Choroid plexus epithelial cell (primary cell): ENCODE measurements around the gene MUCL3.

ENCODE experiments used
- DNase-seq: peaks from one replicate; pipeline ENCODE4 v3.0.0-alpha.2; 2010; ENCODE audit warnings: low read depth
- H3K4me3 ChIP-seq: 2 replicates; pipeline ENCODE4 v1.5.1; 2011; ENCODE audit warnings: low read depth, mild to moderate bottlenecking, control low read depth, low read length, moderate library complexity
- TF ChIP-seq, protein P1 (sequence below): conservative IDR thresholded peaks from 2 replicates; pipeline ENCODE4 v1.5.1; 2011; ENCODE audit warnings: low read depth, mild to moderate bottlenecking, control low read depth, inconsistent platforms, low read length, moderate library complexity

MUCL3 gene

DNA sequence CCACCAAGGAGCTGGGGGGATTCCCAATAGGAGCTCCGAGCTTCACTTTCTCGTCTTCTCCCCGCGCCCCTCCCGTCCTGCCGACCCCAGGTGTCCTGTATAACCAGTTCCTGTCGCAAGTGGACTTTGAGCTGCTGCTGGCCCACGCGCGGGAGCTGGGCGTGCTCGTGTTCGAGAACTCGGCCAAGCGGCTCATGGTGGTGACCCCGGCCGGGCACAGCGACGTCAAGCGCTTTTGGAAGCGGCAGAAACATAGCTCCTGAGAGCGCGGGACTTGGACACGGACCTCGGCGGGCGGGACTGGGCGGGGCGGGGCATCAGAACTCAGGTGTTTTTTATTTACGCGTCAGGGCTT, 27.1 kb upstream of the MUCL3 start:
- H3K4me3 ChIP-seq = peak overlapping the region; percentile 63
- DNase-seq = no peak
- TF ChIP-seq, protein P1, sequence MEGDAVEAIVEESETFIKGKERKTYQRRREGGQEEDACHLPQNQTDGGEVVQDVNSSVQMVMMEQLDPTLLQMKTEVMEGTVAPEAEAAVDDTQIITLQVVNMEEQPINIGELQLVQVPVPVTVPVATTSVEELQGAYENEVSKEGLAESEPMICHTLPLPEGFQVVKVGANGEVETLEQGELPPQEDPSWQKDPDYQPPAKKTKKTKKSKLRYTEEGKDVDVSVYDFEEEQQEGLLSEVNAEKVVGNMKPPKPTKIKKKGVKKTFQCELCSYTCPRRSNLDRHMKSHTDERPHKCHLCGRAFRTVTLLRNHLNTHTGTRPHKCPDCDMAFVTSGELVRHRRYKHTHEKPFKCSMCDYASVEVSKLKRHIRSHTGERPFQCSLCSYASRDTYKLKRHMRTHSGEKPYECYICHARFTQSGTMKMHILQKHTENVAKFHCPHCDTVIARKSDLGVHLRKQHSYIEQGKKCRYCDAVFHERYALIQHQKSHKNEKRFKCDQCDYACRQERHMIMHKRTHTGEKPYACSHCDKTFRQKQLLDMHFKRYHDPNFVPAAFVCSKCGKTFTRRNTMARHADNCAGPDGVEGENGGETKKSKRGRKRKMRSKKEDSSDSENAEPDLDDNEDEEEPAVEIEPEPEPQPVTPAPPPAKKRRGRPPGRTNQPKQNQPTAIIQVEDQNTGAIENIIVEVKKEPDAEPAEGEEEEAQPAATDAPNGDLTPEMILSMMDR = no peak

DNA sequence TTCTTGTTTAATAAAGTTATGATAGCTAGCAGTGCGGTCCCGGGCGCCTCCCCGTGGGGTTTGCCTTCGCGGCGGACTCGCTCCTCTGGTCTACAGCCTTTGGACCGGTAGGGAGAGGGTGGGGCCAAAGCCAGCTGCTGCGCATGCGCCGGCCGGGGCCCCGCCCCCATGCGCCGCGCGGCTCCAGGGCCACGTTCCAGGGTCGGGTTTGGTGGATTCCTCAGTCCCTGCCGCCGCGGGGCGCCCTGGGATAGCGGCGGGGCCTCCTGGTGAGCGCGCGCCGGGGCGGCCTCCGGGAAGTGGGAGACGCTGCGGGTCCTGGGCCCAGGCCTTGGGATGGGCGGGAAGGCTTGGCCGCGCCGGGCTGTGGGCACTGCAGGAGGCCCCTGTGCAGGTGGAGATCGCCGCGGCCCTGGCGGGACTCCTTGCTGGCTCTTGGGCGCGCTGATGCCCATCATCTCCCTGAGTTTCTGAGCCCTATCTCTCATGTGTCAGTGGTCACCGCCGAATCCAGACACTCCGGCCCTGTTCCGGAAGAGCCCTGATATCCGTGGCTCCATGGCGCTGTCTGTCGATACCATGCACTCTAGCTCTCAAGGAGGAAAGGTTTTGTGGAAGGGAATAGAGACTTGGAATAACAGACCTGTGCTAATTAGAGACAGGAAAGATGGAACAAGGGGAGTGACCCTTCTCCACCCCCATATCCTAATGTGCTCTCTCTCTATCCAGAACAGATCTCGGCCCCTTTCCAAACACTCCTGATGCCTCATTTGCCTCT, 26.5 kb upstream of the MUCL3 start, which contains the start of gene VARS2:
Gene VARS2, plus strand, starts transcription at position 163 of the 778 bp plus-strand sequence. Its CDS starts 599 bp downstream, at position 762.
- peak; percentile 90 for DNase-seq
- H3K4me3 ChIP-seq = peak within 1 kb of the TSS; percentile 63
- TF ChIP-seq, protein P1 = peak; percentile 50

DNA sequence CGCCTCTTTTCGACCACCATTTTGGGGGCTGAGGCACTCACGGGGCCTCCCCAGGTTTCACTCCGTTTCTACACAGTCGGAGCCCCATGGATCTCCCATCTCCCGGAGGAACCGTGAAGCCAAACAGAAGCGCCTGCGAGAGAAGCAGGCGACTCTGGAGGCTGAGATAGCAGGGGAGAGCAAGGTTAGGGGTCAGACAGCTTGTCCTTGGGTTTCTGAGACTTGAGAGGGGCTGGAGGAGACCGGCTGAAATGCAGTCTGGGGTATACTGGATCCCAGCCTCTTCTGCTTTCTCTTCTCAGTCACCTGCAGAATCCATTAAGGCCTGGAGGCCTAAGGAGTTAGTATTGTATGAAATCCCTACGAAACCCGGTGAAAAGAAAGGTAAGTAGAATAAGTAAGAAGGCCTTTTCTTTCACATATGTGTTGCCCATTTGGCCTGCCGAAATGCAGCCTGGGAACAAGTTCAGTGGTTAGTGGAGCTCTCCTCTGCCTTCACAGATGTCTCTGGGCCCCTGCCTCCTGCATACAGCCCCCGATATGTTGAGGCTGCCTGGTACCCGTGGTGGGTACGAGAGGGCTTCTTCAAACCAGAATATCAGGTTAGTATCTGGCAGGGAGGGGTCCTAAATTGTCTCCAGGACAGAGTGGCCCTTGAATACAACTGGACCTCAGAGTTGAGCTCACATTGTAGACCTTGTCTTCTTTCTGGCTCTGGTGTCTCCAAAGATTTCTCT, 25.8 kb upstream of the MUCL3 start:
- TF ChIP-seq, protein P1 = no peak
- peak overlapping the region; percentile 63 for H3K4me3 ChIP-seq
- no peak for DNase-seq

DNA sequence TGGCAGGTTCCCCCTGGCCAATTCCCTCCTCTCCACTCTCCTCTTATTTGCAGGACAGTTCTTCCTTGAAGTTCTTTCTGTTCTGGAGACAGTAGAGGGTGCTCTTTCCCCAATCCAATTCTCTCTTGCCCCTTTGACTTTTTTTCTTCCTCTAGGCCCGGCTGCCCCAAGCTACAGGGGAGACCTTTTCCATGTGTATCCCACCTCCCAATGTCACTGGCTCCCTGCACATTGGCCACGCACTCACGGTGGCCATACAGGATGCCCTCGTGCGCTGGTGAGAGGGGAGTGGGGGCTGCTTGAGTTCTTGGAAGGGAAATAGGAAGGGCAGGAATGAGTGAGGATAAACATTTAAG, 25.2 kb upstream of the MUCL3 start:
- TF ChIP-seq, protein P1 = peak; percentile 77
- peak; percentile 80 for DNase-seq
- H3K4me3 ChIP-seq = no peak overlapping the region

DNA sequence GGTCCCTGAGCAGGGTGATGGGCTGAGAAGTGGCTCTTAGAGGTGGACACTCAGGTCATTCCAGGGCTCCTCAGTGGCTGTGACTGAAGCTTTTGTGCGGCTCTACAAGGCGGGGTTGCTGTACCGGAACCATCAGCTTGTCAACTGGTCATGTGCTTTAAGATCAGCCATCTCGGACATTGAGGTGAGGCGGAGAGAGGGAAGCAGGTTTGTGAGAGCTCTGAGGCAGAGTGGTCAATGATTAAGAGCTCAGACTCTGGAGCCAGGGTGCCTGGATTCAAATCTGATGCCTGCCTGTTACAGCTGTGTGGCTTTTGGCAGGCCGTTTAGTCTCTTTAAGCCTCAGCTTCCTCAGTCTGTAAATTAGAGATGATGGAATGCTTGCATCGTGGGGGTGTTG, 23.7 kb upstream of the MUCL3 start:
- DNase-seq = no peak
- H3K4me3 ChIP-seq = no peak overlapping the region
- TF ChIP-seq, protein P1 = no peak

DNA sequence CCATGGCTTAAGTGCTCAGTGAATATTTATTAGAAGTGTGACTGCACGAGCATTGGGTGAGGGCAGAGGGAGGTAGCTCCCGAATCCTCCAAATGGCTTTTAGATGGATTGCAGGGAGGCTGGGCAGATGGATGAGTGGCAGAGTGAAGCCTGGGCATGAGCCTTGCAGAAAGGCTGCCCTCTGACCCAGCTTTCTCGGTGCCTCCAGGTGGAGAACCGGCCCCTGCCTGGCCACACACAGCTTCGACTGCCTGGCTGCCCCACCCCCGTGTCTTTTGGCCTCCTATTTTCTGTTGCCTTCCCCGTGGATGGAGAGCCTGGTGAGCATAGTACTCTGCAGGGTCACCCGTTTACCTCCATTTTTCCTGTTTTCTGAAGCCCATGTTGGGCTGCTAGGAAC, 23.3 kb upstream of the MUCL3 start:
- no peak overlapping the region for H3K4me3 ChIP-seq
- no peak for DNase-seq

More for the DNA sequence above, 23.3 kb upstream of the MUCL3 start:
- TF ChIP-seq, protein P1 = no peak
